ENCODE data around the gene SAMD5.

SAMD5 gene

DNA sequence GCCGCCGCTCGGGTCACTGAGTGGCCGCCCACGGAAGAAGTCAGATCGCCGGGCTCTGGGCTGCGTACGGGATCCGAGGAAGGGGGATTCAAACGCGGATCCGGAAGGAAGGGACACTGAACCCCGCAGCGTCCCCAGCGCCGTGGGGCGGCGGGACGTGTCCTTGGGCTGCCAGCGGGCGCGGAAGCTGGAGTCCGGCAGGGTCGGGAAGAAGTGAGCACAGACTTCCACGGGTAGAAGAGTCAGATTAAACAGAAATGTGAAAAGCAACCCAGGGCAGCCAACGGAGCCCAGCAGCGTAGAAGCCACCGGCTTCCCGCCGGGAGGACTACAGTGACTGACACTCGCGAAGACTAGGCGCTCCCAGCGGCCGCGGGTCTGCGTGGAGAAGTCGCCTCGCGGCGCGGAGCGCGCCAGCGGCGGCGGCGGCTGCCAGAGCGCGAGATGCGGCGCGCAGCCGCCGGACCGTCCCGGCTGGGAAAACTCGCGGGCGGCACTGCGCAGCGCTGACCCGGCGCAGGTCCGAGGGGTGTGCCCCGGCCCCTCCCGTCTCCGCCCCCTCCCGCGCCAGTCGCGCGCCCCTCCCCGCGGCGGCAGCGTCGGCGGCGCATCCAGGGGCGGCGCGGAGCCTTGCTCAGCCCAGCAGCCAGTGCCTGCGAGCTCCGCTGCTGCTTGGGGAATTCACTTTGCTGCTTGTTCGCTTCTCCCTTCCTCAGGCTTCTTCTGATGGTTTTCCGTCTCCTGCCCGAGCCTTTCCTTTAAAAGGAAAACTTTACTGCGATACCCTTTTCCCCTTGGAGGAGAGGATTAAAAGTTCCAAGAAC is at the start of gene SAMD5:
Gene SAMD5 (plus strand): TSS at position 649 of the 824 bp plus-strand sequence. CDS start 239 bp downstream, outside the sequence.
- no peak for DNase-seq

DNA sequence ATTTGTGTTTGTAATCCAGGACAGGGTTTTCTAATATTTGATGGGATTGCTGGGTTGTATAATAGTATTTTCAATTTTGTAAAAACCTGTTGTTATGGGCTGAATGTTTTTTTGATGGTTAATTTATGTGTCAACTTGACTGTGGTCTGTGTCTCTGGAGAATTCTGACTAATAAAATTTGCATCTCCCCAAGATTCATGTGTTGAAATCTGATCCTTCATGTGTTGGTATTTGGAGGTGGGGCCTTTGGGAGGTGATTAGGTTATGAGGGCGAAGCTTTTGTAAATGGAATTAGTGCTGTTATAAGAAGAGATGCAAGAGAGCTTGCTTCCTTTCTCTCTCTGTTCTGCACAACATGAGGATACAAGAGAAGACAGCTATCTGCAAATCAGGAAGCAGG is 48.7 kb upstream of the SAMD5 start:
- no peak for DNase-seq

DNA sequence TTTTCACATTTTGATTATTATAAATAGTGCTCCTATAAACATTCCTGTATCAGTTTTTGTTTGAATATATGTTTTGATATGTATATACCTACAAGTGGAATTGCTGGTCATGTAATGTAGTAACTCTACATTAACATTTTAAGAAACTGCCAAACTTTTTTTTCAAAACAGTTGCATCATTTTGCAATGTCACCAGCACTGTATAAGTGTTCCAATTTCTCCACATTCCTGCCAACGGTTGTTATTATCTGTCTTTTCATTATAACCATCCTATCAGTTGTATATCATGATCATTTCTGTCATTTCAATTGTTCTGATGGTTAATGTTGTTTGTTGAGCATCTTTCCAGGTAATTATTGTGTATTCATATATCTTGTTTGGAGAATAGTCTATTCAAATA is 44.8 kb upstream of the SAMD5 start:
- DNase-seq, result no peak

DNA sequence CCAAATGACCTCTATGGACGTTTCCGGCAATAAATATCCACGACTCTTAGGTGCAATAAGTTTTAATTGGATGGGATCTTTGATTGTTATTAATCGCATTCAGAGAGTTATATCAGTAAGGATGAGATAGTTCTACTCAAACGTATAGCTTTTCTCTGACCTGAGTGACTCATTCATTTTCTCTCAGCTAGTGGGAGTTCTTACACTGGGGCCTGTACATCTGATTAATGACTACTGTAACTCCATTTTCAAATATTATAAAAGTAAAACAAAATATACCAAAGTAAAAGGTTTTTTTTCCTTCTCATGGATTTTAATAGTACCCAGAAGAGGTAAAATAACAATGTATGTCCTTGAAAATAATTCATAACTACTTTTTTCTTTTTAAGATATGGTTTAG is 41.1 kb upstream of the SAMD5 start:
- DNase-seq, result no peak

DNA sequence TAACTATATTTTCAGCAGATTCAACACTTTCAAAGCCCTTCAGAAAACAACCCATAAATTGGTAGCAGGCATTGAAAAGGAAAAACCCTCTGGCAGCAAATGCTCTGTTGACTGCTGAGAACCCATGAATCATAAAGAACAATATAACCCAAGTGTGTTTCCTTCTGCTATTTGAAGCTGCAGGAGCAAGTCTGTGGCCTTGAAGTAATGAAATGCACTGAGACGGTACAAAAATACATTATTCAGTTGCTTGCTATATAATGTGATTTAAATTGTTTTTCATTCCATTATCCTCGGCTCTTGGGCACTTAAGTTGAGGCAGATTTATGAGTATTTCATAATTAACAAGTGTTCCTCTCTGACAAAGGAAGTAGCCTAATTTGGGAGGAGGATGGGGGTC is 40.6 kb upstream of the SAMD5 start:
- DNase-seq, result no peak

DNA sequence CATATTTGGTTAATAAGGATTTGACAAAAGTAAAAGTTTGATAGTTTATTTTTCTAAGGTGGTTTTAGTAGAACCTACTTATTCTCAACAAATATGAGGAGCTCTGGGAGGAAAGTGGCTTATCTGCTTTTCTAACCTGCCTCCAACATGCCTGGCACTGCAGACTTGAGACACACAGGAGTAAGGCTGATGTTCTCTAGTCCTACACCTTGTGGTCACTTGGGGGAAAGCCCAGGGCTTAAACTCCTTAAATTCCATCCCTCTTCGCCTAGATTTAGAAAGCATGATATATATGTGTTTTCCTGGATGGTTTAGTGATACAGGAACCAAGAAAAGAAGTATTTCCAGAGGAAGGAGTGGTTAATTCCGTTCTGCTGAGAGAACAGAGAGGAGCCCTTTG is 39.9 kb upstream of the SAMD5 start:
- no peak for DNase-seq

DNA sequence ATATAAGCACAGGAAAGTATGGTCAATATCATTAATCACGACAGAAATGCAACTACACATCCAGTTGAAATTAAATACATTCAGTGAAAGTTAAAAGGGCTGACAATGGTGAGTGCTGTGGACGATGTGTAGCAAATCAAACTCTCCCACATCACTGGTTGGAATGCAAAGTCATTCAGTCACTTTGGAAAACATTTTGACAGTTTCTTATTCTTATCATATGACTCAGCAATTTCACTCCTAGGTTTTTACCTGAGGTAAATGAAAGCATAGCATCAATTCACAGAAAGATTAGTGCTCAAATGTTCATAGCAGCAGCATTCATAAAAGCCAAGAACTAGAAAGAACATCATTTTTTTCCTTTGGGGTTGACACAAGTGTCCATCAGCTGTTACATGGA is 28.6 kb upstream of the SAMD5 start:
- DNase-seq, result no peak

DNA sequence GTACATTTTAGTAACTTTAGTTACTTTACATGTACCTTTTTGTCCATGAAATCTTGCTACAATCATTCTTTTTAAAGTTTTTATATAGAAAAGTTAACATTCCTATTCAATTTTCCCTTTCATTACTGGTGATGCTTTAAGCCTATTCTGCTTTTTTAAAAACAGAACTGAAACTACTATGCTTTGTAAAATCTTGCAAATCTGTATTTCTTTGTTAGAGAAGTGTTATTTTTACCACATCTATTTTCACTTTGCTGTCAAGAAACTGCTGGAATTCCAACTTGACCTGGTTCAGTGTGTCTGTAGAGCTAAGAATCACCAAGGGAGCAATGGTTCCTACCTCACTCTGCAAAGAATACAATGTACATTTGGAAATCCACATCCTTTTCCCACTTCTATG is 21.8 kb upstream of the SAMD5 start:
- DNase-seq, result no peak

DNA sequence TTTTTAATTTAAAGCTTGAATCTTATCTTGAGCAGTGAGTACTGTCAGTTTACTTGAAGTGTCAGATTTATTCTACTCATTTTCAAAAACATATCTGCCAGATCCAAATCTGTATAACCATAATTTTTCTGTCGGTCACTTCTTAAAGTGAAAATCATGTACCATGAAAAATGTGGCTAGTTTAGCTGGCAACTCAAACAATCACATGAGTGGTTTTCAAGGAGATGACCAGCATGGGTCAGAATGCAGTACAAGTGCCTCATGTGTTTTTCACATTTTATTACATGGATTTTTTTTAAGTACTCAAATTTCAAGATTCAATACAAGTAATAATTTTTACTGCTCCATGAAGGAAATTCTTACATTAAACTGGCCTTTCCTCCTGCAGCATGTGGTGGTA is 11.0 kb upstream of the SAMD5 start:
- no peak for DNase-seq

DNA sequence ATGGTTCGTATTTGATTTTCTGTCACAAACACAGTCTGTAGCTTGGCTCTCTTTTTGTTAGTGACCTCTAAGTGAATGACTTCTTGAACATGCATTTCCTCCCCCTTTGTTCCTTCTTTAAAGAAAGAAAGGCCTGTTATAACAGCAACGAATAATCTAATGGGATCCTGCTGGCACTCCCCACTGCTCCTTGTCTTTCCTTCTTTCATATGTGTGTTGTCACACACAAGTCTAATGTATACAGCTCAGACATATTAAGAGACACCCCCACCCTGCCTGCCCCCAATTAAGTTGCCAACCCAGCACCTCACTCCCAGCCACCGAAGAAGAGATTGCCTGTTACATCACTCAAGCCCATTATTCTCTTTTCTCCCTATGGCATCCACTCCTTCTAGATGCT is 4.9 kb upstream of the SAMD5 start:
- DNase-seq, result no peak

DNA sequence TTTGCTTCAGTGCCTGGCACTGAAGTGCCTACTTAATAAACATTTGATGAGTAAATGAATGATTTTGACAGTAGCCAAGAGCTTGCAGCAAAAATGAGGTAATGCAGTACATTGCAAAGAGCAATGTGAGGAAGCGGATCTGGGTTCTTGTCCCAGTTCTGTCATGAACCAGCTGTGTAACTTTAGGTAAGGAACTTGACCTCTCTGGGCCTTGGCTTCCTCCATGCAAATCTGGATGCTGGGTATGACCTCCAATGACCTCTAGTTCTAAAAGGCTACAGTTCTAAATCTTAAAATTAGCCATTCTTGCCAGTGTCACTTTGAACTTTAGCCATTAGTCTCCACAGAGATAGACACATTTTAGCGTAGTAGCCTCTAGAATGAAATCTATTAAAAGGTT is 3.6 kb upstream of the SAMD5 start:
- no peak for DNase-seq

DNA sequence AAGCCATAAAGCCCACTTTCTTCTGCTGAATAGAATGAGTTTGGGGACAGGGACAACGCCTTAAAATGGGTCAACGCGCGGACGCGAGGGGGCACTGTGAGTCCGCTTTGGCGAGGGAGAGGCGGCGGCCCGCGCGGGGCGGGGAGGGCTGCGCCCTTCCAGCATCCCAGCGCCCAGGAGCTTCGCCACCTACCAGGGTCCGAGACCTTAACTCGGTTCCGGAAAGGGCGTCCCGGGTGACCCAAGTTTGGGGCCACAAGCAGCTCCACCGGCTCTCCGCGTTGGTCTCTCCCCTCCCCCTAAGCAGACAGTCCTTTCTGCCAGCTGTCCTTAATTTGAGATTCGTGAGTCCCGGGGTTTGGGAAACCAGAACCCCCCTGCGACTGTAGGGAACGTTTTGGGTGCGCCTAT is 1.8 kb upstream of the SAMD5 start:
- no peak for DNase-seq

DNA sequence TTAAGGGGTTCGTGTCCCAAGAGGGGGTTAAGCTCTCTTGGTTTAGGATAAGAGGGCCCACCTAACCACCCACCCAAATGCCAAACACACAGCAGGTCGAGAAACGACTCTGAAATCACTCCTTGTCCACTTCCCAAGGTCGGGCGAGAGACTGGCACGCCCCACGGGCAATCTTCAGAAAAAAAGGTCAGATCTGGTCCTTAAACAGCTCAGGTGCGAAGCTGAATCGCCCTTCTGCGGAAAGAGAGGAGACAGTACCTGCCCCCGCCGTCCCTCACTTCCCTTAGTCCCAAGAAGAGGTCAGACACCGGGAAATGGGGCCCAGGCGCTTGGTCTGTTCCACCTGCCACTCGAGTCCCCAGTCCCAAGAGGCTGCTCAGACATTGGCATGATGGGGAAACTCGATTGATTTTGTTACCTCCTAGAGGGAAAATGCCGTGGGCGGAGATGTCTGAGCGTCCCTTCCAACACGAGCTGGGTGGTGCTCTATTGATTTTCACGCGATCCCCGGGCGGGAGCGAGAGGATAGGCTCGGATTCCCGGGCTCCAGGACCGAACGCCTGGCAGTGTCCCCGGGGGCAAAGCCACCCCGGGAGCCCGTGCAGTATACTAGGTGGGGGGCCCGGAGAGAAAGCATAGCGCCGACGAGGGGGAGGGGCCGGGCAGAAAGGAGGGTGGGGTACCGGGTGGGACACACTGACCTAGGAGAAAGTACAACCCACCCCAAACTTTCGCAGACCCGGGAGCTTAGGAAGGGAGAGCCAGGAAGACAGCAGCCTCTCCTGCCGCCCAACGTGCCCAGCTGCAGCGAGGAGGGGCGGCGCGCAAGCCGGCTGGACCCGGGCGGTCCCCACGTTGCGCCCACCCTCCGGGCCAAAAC is 1.1 kb upstream of the SAMD5 start:
- no peak for DNase-seq

DNA sequence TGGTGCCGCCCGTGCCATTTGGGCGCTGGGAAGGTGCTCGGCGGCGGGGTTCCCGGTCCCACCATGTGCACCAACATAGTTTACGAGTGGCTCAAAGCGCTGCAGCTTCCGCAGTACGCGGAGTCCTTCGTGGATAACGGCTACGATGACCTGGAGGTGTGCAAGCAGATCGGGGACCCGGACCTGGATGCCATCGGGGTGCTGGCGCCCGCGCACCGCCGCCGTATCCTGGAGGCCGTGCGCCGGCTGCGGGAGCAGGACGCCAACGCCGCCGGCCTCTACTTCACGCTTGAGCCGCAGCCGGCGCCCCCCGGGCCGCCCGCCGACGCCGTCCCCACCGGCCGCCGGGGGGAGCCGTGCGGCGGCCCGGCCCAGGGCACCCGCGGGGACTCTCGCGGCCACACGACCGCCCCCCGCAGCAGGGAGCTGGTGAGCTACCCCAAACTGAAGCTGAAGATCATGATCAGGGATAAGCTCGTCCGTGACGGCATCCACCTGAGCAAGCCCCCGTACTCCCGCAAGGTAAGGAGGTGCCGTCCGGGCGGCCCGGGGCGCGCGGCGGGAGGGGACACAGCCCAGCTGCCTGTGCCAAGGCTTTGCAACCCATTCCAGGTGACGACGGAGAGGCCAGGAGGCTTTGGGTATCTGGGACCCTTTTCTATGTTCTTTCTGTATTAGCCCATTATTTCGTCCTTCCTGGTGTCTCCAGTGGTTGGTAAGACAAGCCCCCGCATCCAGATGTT is 547 bp downstream of the SAMD5 start:
- DNase-seq, result no peak

DNA sequence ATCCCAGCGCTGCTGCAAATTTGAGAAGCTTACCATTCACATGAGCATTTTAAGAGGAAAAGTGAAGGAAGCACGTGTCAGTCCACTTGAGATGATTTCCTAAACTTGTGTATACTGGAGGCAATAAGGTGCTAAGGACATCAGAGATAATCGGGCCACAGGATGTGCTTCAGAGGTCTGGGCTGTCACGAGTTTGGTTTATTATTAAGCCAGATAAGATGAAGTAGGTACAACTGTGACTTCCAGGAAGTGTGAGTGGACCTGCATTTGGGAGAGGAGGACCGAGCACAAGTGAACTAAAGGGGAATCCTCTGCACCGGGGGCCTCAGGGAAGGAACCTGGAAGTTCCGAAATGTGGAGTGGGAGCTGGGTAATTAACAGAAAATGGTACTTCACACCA is 1.4 kb downstream of the SAMD5 start:
- DNase-seq, result no peak

DNA sequence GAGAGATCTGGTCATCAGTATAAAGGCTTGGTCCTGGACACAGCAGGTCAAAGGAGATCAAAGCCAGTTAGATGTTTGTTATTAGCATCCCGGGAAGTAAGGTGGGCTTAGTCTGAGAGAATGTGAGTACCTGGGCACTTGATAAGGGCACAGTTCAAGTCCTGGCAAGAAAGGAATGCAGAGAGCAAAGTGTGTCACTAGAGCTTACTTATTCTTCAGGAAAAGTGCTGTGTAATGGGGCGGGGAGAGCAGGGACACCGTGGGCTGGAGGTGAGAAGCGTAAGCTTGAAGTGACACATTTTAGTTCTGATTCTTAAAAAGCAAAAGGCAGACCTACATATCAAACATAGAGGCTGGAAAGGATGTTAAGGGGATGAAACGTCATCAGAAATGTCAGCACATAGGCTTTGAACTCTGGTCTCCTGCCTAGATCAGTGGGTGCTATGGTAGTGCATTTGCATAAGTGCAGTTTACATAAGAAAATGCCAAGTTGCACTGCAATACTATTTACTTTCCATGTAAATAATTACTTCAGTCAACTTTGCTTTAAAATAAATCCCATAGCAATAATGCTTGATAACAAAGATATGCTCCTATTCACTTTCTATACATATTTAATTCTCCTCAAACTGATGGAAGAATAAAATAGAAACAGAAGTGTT is 2.6 kb downstream of the SAMD5 start:
- no peak for DNase-seq

DNA sequence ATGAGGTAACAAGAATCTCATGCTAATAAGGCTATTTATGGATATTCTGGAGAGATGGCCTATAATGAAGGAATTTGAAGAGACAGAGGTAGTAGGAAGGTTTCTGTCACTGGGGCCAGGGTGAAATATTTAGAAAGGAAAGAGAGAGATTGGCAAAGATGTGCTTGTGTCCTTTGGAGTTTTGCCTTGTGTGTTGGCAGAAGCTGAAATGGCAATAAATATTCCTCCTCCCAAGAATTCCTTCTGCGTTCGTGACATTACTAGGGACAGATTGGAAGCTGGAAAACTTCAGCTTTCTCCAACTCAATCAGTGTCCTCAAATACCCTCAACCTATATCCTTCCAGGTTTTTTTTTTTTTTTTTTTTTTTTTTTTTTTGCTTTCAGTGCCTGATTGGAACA is 6.3 kb downstream of the SAMD5 start:
- no peak for DNase-seq

DNA sequence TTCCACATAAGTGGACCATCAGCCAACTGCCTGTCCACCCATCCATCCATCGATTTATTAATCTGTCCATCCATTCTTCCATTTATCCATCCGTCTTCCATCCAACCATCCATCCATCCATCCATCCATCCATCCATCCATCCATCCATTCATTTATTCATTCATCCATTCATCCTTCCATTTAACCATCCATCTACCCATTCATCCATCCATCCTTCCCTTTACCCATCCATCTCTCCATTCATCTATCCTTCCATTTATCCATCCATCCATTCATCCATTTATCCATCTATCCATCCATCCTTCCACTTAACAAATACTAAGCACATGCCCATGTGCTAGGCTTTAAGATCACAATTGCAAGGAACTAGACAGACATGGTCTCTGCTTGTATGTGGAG is 6.8 kb downstream of the SAMD5 start:
- DNase-seq, result no peak

DNA sequence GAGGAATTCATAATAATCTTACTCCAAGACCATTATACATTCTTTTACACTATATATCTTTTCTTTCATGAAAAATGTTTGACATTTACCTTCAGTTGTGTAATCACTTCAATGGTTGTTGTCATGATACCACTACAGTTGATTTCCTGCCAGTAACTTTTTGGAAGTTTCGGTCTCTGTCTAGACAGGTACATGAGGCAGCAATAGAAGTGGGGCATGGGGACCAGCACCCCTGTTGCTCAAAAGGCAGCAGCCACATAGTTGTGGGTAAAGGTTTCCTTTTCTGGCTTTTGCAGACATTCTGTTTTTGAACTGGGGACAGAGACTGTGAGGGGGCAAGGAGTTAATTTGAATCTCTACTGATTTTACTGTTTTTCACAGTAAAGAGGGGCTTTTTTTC is 14.1 kb downstream of the SAMD5 start:
- no peak for DNase-seq

DNA sequence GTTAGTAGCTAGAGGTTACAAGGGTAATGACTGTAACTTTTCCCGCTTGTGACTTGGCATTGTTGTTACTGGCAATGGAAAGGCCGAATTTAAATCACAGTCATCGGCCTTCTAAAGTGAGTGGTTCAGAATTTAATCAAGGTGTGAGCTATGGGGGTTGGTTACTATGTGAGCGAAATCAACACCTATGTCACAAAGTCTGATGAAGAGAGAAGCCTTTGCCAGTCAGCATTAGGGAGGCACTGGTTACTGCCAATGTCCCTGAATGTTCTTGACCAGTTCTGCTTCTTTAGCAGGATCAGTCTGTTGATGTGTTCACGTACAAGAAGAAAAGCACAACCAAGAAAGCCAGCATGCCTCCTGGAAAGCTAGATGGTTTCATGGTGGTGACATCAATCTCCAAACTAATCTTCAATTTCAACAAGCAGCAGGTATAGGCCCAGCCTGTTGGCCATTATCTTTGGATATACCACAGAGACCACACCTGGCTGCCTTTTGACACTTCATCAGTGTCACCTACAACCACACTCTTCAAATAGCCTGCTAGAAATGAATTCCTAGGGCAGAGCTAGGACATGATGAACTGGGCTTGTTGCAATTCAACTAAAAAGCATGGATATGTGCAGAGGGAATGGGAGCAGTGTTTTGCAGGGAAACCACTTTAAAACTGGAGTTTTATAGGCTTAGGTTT is 17.2 kb downstream of the SAMD5 start:
- DNase-seq, result no peak

DNA sequence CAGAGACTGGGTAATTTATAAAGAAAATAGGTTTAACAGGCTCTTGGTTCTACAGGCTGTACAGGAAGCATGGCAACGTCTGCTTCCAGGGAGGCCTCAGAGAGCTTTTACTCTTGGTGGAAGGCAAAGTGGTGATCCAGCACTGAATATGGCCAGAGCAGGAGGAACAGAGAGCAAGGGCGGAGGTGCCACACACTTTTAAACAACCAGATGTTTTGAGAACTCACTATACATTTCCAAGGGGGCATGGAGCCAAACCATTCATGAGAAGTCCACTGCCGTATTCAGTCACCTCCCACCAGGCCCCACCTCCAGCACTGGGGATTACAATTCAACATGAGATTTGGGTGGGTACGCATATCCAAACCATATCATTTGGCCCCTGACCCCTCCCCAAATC is 18.7 kb downstream of the SAMD5 start:
- DNase-seq, result no peak

DNA sequence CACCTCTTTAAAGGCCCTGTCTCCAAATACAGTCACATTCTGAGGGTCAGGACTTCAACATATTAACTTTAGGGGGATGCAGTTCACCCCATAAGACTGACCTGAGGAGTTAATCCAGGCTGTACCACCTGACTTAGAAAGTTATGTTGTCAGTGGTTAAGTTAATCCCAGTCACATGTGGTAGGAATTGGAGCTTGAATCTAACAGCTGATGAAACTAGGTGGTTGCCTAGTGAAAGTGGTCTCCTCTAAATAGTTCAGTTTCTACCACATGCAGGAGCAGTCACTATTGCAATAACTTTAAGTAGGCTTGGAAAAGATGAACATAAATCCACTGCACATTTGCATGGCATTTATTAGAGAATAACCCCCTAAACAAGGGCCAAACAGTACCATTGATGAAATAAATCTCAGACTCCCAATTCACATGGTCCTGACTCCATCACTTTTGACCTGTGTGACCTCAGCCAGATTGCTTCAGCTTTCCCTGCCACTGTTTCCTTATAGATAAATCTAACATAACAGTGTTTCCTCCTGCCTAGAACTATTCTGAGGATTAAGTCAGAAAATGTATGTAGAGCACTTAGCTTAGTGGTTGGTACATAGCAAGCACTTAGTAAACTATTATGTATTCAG is 20.1 kb downstream of the SAMD5 start:
- no peak for DNase-seq

Data from CD4-positive, alpha-beta T cell treated with Interleukin-4 for 1 hour (primary cell).